ENCODE data around the gene CDH1. TPM values are rescaled to one million over a fixed set of nuclear protein-coding genes. Genes with fewer than 3 reads are reported as not detected.

The CDH1 gene
- total RNA-seq, 1 donor from 2014 or later = 3.1 TPM

DNA sequence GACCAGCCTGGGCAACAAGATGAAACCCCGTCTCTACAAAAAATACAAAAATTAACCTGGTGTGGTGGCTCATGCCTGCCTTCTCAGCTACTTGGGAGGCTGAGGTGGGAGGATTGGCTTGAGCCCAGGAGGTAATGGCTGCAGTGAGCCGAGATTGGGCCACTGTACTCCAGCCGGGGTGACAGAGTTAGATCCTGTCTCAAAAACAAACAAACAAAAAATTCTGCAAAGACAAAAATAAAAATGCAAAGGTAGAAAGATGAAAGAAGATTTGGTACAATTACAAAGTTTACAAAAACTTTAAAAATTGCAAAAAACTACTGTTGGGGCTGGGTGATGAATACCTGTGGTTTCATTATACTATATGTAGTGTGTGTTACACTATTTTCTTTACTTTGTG is 5.5 kb upstream of the CDH1 start:
- no peak overlapping the region for H3K27ac Mint-ChIP-seq (ENCODE audit: unreplicated experiment)
- H3K4me3 Mint-ChIP-seq (ENCODE audit: unreplicated experiment) = no peak overlapping the region
- no peaks in the 10 kb centered on the region for H3K27me3 Mint-ChIP-seq (ENCODE audit: unreplicated experiment)
- H3K9me3 Mint-ChIP-seq (ENCODE audit: unreplicated experiment) = no peaks in the 10 kb centered on the region
- H3K36me3 Mint-ChIP-seq (ENCODE audit: low read depth, unreplicated experiment) = no peaks in the 10 kb centered on the region
- TF ChIP-seq, protein P1, sequence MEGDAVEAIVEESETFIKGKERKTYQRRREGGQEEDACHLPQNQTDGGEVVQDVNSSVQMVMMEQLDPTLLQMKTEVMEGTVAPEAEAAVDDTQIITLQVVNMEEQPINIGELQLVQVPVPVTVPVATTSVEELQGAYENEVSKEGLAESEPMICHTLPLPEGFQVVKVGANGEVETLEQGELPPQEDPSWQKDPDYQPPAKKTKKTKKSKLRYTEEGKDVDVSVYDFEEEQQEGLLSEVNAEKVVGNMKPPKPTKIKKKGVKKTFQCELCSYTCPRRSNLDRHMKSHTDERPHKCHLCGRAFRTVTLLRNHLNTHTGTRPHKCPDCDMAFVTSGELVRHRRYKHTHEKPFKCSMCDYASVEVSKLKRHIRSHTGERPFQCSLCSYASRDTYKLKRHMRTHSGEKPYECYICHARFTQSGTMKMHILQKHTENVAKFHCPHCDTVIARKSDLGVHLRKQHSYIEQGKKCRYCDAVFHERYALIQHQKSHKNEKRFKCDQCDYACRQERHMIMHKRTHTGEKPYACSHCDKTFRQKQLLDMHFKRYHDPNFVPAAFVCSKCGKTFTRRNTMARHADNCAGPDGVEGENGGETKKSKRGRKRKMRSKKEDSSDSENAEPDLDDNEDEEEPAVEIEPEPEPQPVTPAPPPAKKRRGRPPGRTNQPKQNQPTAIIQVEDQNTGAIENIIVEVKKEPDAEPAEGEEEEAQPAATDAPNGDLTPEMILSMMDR (IDR thresholded peaks at IDR 0.05; ENCODE audit: unreplicated experiment) = no peak
- H3K4me1 Mint-ChIP-seq (ENCODE audit: unreplicated experiment) = peaks cover under 1% of the 10 kb centered on the region
- DNase-seq (ENCODE audit: low spot score) = no peak

- Mint-ChIP-seq H3K9me3 (ENCODE audit: unreplicated experiment) (no peaks in the 10 kb centered on the region), H3K27me3 (ENCODE audit: unreplicated experiment) (no peaks in the 10 kb centered on the region), H3K4me1 (ENCODE audit: unreplicated experiment) (peaks cover 2% of the 10 kb centered on the region), H3K36me3 (ENCODE audit: low read depth, unreplicated experiment) (no peaks in the 10 kb centered on the region), H3K27ac (ENCODE audit: unreplicated experiment) (no peak overlapping the region), H3K4me3 (ENCODE audit: unreplicated experiment) (no peak overlapping the region)
- TF ChIP-seq, protein P1 (IDR thresholded peaks at IDR 0.05; ENCODE audit: unreplicated experiment) = no peak
- DNase-seq (ENCODE audit: low spot score) = no peak
These were observed 4.9 kb upstream of the CDH1 start for GRCh38 chr16:68732042-68732680.

- peaks cover 5% of the 10 kb centered on the region for H3K4me1 Mint-ChIP-seq (ENCODE audit: unreplicated experiment)
- no peaks in the 10 kb centered on the region for H3K36me3 Mint-ChIP-seq (ENCODE audit: low read depth, unreplicated experiment)
- peaks cover 3% of the 10 kb centered on the region for H3K27me3 Mint-ChIP-seq (ENCODE audit: unreplicated experiment)
- H3K9me3 Mint-ChIP-seq (ENCODE audit: unreplicated experiment) = no peaks in the 10 kb centered on the region
- no peak for DNase-seq (ENCODE audit: low spot score)
- TF ChIP-seq, protein P1 (IDR thresholded peaks at IDR 0.05; ENCODE audit: unreplicated experiment) = no peak
- H3K4me3 Mint-ChIP-seq (ENCODE audit: unreplicated experiment) = no peak overlapping the region
- no peak overlapping the region for H3K27ac Mint-ChIP-seq (ENCODE audit: unreplicated experiment)
These were observed 4.2 kb upstream of the CDH1 start for GRCh38 chr16:68732741-68733399.

- H3K27me3 Mint-ChIP-seq (ENCODE audit: unreplicated experiment) = peaks cover 5% of the 10 kb centered on the region
- H3K4me1 Mint-ChIP-seq (ENCODE audit: unreplicated experiment) = peaks cover 5% of the 10 kb centered on the region
These were observed 3.5 kb upstream of the CDH1 start for GRCh38 chr16:68733570-68733969.

More at GRCh38 chr16:68733570-68733969, 3.5 kb upstream of the CDH1 start:
- no peak for DNase-seq (ENCODE audit: low spot score)
- Mint-ChIP-seq H3K4me3 (ENCODE audit: unreplicated experiment) (no peak overlapping the region), H3K27ac (ENCODE audit: unreplicated experiment) (no peak overlapping the region), H3K36me3 (ENCODE audit: low read depth, unreplicated experiment) (no peaks in the 10 kb centered on the region), H3K9me3 (ENCODE audit: unreplicated experiment) (no peaks in the 10 kb centered on the region)
- TF ChIP-seq, protein P1 (IDR thresholded peaks at IDR 0.05; ENCODE audit: unreplicated experiment) = no peak

Data from endothelial cell (in vitro differentiated cells).